DND-41 (cell line): Measurements from ENCODE around the gene TNXB.

Experiments used
- CTCF ChIP-seq: IDR thresholded peaks from 2 replicates; pipeline ENCODE4 v1.5.1; 2012; ENCODE audit warnings: borderline replicate concordance, low read length, moderate library complexity, mild to moderate bottlenecking; ENCODE audit not compliant: poor library complexity, severe bottlenecking; ENCODE audit errors: extremely low read depth
- EZH2 ChIP-seq: IDR thresholded peaks from 3 replicates; pipeline ENCODE4 v1.6.1; 2012; ENCODE audit warnings: borderline replicate concordance, low read depth, mild to moderate bottlenecking, moderate library complexity, low read length, inconsistent platforms; ENCODE audit not compliant: severe bottlenecking

- TF ChIP-seq CTCF, result no peak
- no peak for TF ChIP-seq EZH2
Observed at GRCh38 chr6:32076321-32076809, 32.8 kb downstream of the TNXB start.
